GM21528 (cell line): ENCODE results near the gene PUS10.
"Not testable (repeated sequence)": the region's sequence is repeated elsewhere in the genome, so short reads cannot be mapped to it uniquely, and the experiment has no call there.

ENCODE experiments used
- ATAC-seq: cut with Tn5 transposase; IDR thresholded peaks from one replicate; pipeline ENCODE4 v1.9.1; 2021; ENCODE audit warnings: mild to moderate bottlenecking, moderate library complexity; ENCODE audit not compliant: unreplicated experiment, low FRiP score

Gene PUS10, protein sequence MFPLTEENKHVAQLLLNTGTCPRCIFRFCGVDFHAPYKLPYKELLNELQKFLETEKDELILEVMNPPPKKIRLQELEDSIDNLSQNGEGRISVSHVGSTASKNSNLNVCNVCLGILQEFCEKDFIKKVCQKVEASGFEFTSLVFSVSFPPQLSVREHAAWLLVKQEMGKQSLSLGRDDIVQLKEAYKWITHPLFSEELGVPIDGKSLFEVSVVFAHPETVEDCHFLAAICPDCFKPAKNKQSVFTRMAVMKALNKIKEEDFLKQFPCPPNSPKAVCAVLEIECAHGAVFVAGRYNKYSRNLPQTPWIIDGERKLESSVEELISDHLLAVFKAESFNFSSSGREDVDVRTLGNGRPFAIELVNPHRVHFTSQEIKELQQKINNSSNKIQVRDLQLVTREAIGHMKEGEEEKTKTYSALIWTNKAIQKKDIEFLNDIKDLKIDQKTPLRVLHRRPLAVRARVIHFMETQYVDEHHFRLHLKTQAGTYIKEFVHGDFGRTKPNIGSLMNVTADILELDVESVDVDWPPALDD

DNA sequence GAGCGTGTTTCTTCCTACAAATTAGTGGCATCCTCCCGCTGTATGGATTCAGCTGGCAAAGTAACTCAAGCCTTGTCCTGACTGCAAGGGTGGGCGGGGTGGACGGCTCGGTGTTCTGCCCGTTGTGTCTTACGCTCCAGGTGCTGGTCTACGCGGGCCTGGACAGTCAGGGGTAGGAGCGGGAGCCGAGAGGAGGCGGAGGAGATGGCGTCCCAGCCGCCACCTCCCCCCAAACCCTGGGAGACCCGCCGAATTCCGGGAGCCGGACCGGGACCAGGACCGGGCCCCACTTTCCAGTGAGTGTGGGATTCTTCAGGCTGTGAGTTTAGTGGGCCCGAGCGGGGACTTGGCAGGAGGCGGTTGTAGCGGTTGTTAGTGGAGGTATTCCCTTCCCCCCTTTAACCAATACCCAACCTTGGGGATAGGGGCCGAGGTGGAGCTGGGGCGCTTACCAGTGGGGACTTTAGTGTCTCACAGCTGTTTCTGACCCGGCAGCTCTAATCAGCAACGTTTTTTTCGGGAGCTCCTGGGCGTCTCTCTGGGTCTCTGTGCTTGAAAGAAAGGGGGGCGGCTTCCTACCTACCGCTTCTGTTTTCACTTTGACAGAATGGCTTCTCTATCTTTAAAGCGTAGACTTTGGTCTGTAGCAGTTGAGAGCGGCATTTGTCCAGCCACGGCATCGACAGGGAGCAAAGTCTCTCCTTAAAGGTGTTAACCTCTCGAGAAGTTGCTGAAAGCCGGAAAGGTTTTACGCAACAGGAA, at the start of gene PUS10, which contains the start of gene PEX13:
PUS10 (minus strand) TSS at position 700 of the 762 bp plus-strand sequence. CDS start 6,365 bp downstream, outside the sequence.
PEX13 (plus strand) TSS at position 165 of the 762 bp plus-strand sequence; CDS start at position 205, 40 bp downstream.
- ATAC-seq = peak; percentile 77

DNA sequence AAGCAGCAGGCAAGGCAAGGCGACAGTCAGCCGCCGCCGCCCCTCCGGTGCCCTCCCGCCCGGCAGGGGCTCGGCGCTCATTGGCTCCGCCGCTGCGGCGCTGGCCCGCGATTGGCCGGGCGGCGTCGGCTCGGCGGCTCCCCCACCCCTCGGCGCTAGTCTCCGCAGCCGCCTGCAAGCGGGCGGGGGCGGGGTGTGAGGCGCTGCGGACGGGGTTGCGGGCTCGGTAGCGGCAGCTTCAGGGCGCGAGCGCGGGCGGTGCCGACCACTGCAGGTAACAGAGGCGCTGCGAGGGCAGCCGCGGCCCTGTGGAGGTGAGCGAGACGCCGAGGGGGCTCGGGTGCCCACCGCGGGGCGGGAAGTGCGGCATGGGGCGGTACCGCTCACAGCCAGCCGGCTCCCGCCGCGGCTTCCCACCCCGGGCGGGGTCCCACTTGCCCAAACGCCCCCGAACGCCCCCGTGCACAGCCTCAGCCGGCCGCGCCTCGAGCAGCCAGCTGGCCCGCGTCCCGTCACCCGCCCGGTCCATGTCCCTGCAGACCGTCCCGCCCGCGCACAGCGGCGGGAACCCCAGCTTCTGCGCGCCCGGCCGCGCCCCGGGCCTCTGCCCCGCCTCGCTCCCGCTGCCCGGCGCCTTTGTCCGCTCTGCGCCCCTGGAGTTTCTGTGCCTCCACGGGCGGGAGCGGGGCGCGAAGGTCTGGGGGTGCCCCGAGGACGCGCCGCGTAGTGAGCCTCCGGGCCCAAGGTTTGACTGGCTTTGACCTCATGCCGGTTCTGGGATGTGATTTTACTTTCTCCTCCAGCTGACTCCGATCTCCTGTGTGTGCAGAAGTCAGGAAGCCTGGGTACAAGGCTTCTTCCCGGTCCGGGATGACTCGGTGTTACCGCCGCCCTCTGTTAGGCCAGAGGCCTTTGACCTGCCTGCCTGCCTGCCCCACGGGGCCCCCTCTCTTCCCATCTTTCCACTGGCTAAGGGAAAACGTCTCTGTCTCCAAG, 48.0 kb upstream of the PUS10 start, which contains the start of gene SANBR:
SANBR (plus strand) TSS at position 158 of the 996 bp plus-strand sequence. CDS start 4,480 bp downstream, outside the sequence.
- ATAC-seq = peak; percentile 96

DNA sequence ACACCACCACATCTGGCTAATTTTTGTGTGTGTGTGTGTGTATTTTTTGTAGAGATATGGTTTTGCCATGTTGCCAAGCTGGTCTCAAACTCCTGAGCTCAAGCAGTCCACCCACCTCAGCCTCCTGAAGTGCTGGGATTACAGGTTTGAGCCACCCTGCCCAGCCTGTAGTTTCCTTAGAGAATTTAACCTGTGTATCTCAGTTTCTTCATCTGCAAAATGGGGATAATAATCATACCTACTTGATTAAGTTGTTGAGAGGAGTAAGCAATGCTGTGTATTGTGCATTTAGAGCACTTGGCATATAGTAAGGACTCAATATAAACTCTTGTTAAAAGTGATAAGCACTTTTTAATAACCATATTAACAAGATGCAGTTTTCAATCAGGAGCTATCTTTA, 41.3 kb upstream of the PUS10 start:
- no peak for ATAC-seq

DNA sequence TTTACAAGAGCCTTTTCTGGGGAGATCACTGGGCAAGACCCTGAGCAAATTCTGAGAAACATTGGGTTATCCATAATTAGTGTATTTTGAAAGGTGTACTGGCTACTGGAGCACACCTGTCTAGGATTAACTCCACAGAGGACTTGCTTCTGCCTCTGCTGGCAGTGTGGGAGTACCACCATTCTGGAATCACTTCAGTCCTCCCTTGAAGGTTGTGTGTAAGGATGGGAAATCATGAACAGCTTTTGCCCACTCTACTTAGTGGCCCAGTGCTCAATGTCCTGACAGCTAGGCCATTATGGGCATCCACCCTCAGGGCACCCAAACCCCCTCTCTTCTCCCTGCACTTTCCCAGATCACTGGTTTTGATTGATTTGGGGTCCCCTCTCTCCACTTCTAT, 39.5 kb upstream of the PUS10 start:
- no peak for ATAC-seq

DNA sequence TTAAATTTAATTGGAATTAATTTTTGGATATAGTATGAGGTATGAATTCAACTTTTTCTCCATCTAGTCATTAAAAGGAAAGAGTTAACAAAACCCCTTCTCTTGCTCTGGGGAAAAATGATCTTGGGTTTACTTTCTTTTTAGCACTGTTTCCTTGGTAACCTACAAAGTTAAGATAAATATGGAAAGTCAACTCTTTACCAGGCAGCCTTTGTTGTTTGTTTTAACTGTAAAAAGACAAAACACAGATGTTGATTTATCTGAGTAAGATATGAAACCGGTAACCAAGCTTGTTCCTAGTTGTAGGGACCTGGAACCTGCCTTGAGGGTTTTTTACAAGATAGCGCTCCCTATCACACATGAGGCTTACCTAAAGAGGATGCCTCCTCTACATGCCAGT, 37.5 kb upstream of the PUS10 start:
- no peak for ATAC-seq

DNA sequence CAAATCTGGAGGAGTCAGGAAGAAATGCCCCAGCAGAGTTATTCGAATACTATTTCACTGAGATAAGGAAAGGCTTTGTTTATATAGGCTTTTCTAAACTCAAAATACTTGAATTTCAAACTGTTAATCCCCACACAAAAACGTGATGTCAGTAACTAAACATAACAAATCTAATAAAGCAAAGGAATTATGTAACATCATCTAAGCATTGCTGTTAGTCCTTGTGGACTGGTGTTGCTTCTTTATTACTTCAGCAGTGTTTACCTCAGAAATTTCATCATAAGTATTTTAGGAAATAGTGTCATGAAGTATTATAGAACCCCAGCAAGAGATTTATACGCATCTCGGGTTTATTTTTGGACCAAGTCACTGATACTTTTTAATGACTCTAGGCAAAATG, 27.9 kb upstream of the PUS10 start:
- ATAC-seq = no peak

DNA sequence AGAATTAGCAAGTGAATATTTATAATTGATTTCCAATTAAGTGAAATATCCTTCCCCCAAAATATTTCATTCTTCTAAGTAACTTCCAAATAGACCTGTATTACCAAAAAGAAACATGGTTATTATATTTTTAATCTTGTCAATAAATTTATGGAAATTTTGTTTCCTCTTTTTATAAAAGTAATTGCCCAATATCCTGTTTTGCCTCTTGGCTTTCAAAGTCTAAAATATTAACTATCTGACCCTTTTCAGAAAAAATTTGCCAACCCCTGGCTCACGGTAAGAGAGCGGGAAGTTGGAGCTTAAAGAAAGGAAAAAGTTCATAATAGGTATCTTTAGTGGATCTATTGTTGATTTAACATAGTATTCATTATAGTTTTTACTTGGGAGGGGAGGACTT, 27.2 kb upstream of the PUS10 start:
- ATAC-seq = no peak

DNA sequence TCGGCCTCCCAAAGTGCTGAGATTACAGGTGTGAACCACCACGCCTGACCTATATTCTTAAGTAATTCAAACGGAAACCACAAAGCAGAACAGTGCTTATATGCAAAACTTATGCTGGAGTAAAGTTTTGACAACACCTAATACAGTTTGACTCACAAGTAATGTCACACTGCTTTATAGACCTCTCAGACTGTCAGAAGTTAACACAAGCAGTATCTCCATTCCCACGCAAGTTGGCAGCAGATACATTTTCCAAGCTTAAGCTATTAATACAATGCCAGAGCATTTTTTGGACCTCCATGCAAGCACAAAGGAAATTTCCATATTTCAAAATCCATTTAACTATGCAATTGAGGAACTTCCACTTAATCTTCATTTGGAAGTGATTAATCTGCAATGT, 26.6 kb upstream of the PUS10 start:
- ATAC-seq = no peak

DNA sequence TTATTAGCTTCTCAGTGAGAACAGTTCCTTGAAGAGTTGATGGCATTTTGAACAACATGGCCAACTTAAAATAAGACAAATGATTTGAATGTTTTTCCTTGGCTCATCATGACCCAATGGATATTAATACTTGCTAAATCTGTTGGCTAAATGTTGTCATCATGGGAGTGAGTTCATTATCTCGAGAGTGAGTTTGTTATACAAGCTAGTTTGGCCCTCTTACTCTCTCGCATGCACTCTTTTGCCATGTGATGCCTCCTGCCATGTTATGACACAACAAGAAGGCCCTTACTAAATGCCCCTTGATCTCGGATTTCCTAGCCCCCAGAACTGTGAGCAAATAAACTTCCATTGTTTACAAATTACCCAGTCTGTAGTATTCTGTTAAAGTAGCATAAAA, 24.8 kb upstream of the PUS10 start:
- no peak for ATAC-seq

DNA sequence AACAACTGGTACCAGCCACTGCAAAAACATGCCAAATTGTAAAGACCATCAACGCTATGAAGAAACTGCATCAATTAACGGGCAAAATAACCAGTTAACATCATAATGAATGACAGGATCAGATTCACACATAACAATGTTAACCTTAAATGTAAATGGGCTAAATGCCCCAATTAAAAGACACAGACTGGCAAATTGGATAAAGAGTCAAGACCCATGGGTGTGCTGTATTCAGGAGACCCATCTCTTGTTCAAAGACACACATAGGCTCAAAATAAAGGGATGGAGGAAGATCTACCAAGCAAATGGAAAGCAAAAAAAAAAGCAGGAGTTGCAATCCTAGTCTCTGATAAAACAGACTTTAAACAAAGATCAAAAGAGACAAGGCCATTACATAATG, 18.6 kb upstream of the PUS10 start:
- ATAC-seq = not testable (repeated sequence)

DNA sequence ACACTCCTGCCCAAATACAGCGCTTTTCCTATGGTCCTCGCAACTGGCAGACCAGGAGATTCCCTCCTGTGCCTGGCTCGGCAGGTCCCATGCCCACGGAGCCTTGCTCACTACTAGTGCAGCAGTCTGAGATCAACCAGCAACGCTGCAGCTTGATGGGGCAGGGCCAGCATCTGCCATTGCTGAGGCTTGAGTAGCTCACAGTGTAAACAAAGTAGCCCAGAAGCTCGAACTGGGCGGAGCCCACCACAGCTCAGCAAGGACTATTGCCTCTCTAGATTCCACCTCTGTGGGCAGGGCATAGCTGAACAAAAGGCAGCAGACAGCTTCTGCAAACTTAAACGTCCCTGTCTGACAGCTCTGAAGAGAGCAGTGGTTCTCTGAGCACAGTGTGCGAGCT, 16.5 kb upstream of the PUS10 start:
- ATAC-seq = not testable (repeated sequence)

DNA sequence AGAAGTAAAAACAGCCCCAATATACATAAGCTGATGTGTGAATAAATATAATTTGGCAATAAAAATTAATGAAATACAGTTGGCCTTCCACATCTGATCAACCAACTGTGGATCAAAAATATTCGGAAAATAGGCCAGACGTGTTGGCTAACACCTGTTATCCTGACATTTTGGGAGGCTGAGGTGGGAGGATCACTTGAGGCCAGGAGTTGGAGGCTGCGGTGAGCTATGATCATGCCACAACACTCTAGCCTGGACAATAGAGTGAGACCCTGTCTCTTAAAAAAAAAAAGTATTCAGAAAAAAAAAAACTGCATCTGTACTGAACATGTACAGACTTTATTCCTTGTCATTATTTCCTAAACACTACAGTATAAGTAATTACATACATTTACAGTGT, 11.5 kb upstream of the PUS10 start:
- no peak for ATAC-seq

DNA sequence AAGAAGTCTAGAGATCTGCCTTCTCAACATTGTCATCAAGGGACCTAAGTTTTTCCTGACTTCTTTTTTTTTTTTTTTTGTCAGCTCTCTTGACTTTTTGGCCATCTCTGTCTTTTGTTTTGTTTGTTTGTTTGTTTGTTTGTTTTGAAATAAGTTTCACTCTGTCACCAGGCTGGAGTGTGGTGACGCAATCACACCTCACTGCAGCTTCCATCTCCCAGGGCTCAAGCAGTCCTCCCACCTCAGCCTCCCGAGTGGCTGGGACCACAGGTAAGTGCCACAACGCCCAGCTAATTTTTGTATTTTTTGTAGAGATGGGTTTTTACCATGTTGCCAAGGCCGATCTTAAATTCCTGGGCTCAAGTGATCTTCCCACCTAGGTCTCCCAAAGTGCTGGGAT, 5.6 kb upstream of the PUS10 start:
- ATAC-seq = no peak

DNA sequence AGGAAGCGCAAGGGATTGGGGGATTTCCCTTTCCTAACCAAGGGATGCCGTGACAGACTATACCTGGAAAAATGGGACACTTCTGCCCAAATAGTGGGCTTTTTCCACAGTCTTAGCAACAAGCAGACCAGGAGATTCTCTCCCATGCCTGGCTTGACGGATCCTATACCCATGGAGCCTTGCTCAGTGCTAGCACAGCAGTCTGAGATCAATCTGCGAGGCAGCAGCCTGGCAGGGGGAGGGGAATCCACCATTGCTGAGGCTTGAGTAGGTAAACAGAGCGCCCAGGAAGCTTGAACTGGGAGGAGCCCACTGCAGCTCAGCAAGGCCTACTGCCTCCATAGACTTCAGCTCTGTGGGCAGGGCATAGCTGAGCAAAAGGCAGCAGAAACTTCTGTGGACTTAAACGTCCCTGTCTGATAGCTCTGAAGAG, 3.2 kb upstream of the PUS10 start:
- no peak for ATAC-seq

DNA sequence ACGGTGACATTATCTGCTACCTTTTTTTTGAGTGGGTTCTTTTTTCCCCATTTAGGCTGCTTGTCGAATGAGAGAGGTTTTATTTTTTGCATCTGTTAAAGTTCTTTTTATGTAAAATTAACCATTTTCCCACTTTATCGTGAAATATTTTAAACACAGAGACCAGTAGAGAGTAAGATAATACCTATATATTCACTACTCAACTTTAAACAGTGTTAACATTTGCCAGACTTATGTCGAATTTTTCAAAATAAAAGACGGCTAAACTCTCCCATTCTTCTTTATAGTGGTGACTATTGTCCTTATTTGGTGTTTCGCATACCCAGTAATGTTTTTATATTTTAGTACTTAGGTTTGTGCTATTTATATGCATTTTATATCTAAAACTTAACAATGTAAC, 743 bp upstream of the PUS10 start:
- ATAC-seq = no peak

DNA sequence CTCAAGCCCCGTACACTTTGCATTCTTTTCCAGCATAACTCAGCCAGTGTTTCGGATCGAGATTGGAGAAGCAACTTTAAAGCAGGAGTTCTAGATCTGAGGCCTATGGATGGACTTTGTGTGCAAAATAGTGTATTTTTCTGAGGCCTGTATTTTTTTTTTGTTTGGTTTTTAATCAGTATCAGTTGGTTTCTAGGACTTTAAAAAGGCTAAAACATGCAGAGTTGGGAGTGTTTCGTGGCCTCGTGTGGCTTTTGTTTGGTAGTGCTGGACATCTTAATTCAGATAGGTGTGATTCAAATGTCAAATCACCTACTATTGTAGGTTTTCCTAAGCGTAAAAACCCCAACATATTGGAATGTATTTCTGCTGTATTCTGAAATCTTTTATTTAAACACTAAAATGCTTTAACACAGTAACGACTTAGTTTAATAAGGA, 282 bp upstream of the PUS10 start:
- no peak for ATAC-seq

DNA sequence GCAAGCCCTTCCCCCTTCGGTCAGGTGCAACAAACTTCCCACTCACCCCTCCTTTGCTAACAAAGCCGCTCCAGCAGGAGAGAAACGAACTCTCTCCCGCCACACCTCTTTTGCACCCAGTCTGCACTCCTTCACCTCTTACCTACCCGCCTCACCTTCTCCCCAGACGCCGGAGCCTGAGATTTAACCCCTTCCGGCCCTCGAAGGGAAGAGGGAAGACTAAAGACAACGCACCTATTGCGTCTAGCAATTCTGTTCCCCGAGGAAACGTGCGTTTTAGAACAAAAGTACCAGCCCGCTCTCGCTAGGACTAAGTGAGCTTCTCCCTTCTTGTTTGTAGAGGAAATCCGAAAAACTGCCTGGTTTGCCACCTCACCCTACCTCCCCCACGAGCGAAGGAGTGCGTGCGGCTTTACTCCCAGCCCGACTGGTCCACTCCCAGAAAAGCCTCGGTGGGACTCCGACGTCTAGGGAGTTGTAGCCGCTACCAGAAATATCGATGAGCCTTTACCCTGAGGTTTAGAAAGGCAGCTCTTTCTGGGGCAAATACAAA, 976 bp downstream of the PUS10 start:
- peak; percentile 64 for ATAC-seq

DNA sequence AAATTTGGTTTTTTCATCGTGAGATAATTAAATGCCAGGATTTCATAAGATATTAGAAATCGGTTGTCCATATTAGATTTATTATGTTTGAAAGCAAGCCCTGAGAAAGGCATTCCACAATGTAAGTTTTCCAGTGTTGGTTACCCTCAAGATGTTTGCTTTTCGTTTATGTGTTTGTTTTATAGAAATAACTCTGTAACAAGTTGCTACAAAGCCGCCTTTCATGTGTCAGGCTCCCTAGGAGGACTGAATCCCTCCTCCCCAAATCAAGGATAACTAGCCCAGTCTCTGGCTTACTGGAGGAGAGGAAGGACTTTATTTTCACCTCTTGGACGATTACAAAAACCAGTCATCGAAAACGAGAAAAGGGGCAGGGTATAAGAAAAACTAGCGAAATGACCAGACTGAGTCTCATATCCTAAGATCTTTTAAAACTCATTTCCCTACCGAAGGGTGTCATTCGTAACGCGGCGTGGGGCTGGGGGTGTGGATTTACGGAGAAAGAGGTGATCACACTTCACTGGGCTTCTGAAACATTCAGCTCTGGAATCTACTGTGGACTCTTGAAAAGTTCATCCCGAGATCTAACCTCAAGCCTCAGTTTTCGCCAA, 1.6 kb downstream of the PUS10 start:
- peak; percentile 10 for ATAC-seq

DNA sequence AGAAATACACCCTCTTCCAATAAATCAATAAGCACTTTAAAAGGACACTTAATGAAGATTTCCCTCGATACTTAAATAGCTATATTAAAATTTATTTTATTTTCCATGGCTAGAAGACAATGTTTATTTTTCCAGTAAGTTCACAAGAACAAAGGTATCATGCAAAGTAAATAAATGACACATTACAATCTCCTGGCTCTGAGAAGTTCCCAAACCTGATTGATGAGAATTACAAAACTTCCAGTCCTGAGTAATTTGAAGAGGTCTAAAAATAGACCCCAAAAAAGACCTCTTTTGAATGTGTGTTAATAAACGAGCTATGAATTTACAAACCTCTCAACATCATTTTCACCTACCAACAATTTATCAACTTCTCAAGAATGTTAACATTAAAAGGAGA, 2.1 kb downstream of the PUS10 start:
- no peak for ATAC-seq
